ENCODE results near the gene B3GLCT.

DNA sequence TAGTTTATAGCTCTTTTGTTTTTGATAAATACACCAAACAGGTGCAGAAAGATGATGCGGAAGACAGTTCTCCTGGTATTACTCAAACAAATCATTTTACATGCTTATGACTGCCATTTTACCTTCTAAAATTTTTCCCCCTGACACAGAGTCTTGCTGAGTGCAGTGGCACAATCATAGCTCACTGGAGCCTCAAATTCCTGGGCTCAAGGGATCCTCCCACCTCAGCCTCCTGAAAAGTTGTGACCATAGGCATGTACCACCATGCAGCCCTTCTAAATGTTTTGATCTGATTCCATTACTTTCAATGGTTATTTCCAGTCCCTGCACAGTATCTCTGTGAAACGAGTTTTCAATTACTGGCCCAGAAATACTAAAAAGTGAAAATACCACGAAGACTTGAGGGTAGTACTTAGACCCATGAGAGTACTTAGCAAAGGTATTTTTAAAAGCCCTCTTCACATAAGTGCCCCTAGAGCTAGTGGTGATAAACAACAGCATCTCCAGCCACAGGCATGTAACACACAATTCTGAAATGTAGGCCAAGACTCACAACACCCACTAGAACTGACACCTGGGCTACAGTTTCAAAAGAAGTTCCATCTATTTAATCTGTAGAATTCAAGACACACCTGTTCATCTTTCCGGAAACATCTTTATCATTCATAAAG lies 49.3 kb upstream of the B3GLCT start:
- TF ChIP-seq, protein P1, sequence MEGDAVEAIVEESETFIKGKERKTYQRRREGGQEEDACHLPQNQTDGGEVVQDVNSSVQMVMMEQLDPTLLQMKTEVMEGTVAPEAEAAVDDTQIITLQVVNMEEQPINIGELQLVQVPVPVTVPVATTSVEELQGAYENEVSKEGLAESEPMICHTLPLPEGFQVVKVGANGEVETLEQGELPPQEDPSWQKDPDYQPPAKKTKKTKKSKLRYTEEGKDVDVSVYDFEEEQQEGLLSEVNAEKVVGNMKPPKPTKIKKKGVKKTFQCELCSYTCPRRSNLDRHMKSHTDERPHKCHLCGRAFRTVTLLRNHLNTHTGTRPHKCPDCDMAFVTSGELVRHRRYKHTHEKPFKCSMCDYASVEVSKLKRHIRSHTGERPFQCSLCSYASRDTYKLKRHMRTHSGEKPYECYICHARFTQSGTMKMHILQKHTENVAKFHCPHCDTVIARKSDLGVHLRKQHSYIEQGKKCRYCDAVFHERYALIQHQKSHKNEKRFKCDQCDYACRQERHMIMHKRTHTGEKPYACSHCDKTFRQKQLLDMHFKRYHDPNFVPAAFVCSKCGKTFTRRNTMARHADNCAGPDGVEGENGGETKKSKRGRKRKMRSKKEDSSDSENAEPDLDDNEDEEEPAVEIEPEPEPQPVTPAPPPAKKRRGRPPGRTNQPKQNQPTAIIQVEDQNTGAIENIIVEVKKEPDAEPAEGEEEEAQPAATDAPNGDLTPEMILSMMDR (IDR thresholded peaks at IDR 0.05; ENCODE audit: insufficient read depth, low read depth, low read length) = no peak
- no peak for TF ChIP-seq EZH2 (IDR thresholded peaks at IDR 0.05; ENCODE audit: insufficient read depth, low read length)

All from astrocyte (in vitro differentiated cells and primary cell).